T-helper 2 cell treated with Interferon-gamma antibody and Interleukin-4, amounts not matched to agents 5 μg/mL and 100 μg/mL, for 36 hours (primary cell): ENCODE results near the gene SEPTIN12.

Source experiments
- DNase-seq: peaks from one replicate; pipeline ENCODE4 v3.0.0; 2021; ENCODE audit warnings: low spot score
- H3K27ac Mint-ChIP-seq: one replicate; pipeline ENCODE4 v1.8.0; 2021; ENCODE audit warnings: mild to moderate bottlenecking, mixed read lengths
- H3K27me3 Mint-ChIP-seq: one replicate; pipeline ENCODE4 v1.8.0; 2021; ENCODE audit warnings: low read depth, mixed read lengths
- H3K36me3 Mint-ChIP-seq: one replicate; pipeline ENCODE4 v1.8.0; 2021; ENCODE audit warnings: low read depth, mixed read lengths
- H3K4me1 Mint-ChIP-seq: one replicate; pipeline ENCODE4 v1.8.0; 2021; ENCODE audit warnings: low read depth, mixed read lengths
- H3K4me3 Mint-ChIP-seq: one replicate; pipeline ENCODE4 v1.8.0; 2022; ENCODE audit warnings: mild to moderate bottlenecking, moderate library complexity, mixed read lengths
- H3K9me3 Mint-ChIP-seq: one replicate; pipeline ENCODE4 v1.8.0; 2021; ENCODE audit warnings: mixed read lengths

Gene SEPTIN12

GRCh38 chr16:4765511-4766474, 22.4 kb downstream of the SEPTIN12 start:
- no peak for DNase-seq
- H3K27me3 Mint-ChIP-seq: no peaks in the 10 kb centered on the region
- no peaks in the 10 kb centered on the region for H3K9me3 Mint-ChIP-seq
- peak overlapping the region; percentile 86 for H3K27ac Mint-ChIP-seq
- H3K4me1 Mint-ChIP-seq: peaks cover 13% of the 10 kb centered on the region
- H3K36me3 Mint-ChIP-seq: peaks cover 15% of the 10 kb centered on the region
- H3K4me3 Mint-ChIP-seq: peak overlapping the region; percentile 89

DNA sequence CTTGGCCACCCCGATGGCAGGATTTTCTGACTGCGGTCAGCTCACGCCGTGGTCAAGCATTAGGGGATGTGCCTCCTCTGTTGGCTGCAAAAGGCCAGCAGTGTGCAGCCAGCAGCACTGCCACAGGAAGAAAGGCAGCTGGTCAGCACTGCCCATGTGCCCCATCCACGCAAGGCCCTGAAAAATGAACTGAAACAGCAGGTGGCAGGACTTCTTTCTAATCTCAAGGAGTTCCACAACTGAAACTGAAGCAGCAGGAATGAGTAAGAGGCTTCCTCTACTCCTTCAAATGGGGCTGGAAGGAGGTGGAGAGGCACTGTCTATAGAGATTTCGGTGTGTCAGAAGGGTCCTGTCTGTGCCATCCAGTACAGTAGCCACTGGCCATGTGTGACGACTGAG, 24.4 kb downstream of the SEPTIN12 start:
- no peak overlapping the region for H3K4me3 Mint-ChIP-seq
- no peaks in the 10 kb centered on the region for H3K27me3 Mint-ChIP-seq
- H3K4me1 Mint-ChIP-seq: peaks cover 13% of the 10 kb centered on the region
- H3K9me3 Mint-ChIP-seq: no peaks in the 10 kb centered on the region
- DNase-seq: no peak
- peaks cover 29% of the 10 kb centered on the region for H3K36me3 Mint-ChIP-seq
- no peak overlapping the region for H3K27ac Mint-ChIP-seq

DNA sequence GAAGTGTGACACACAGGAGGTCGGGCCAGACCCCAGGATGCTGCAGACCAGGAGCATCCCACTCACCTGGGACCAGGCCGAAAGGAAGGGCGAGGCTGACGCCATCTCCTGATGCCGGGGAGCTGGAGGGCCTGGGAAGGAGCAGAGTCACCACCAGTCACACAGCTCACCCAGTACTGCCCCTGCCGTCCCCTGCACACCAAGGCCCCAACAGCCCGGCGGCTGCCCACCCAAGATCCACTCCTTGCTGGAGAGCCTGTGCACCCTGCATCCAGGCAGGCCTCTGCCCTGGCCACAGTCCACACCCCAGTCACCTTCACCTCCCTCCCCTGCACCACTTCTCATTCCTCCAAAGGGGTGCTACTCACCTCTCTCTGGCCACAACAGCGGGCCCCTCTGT, 25.9 kb downstream of the SEPTIN12 start:
- H3K9me3 Mint-ChIP-seq: no peaks in the 10 kb centered on the region
- peaks cover 9% of the 10 kb centered on the region for H3K4me1 Mint-ChIP-seq
- peaks cover 36% of the 10 kb centered on the region for H3K36me3 Mint-ChIP-seq
- DNase-seq: no peak
- H3K27ac Mint-ChIP-seq: no peak overlapping the region
- H3K4me3 Mint-ChIP-seq: no peak overlapping the region
- H3K27me3 Mint-ChIP-seq: no peaks in the 10 kb centered on the region

DNA sequence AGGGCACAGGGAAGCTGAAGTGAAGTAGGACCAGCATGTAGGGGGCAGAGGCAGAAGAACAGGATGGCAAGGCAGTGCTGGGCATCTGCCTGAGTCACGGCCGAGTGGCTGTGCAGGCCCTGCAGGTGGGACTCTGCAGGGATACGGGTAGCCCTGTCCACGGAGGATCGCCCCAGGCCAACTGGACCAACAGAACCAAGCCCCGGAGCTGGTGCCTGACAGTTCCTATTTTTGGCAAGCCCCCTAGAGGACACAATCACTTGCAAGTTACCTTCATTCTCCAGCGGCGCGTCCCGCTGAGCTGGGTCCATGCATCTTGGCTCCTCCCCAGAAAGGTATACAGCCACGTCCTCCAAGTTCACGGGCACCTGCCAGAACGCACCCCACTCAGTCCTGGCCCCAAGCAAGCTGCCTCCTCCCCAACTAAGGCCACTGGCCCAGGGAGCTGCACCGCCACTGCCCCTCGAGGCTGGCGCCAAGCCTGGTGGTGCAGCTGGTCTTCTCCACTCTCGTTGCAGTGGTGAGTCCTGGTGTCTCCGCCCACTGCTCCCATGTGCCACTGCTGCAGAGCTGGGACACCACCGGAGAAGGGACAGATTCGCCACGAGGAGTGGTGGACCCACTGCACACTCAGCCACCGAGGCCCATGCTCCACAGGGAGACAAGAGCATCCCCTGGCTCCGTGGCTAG, 27.8 kb downstream of the SEPTIN12 start:
- Mint-ChIP-seq H3K9me3 (peaks cover 4% of the 10 kb centered on the region), H3K27ac (no peak overlapping the region), H3K36me3 (peaks cover 47% of the 10 kb centered on the region)

GRCh38 chr16:4755687-4756086, 32.5 kb downstream of the SEPTIN12 start:
- Mint-ChIP-seq H3K27ac (no peak overlapping the region), H3K36me3 (peaks cover 45% of the 10 kb centered on the region), H3K4me1 (no peaks in the 10 kb centered on the region), H3K9me3 (peaks cover 4% of the 10 kb centered on the region), H3K27me3 (no peaks in the 10 kb centered on the region), H3K4me3 (no peak overlapping the region)
- DNase-seq: no peak

More for the DNA sequence above, 27.8 kb downstream of the SEPTIN12 start:
- Mint-ChIP-seq H3K27me3 (no peaks in the 10 kb centered on the region), H3K4me1 (no peaks in the 10 kb centered on the region), H3K4me3 (no peak overlapping the region)
- DNase-seq: no peak

- no peak overlapping the region for H3K27ac Mint-ChIP-seq
- no peaks in the 10 kb centered on the region for H3K27me3 Mint-ChIP-seq
- peaks cover 4% of the 10 kb centered on the region for H3K9me3 Mint-ChIP-seq
- no peak overlapping the region for H3K4me3 Mint-ChIP-seq
- no peak for DNase-seq
- no peaks in the 10 kb centered on the region for H3K4me1 Mint-ChIP-seq
- peaks cover 39% of the 10 kb centered on the region for H3K36me3 Mint-ChIP-seq
These were observed 33.3 kb downstream of the SEPTIN12 start for GRCh38 chr16:4754865-4755264.

GRCh38 chr16:4753227-4753626, 34.9 kb downstream of the SEPTIN12 start:
- Mint-ChIP-seq H3K9me3 (peaks cover 4% of the 10 kb centered on the region), H3K36me3 (peaks cover 27% of the 10 kb centered on the region), H3K27me3 (no peaks in the 10 kb centered on the region), H3K4me3 (no peak overlapping the region), H3K27ac (no peak overlapping the region), H3K4me1 (no peaks in the 10 kb centered on the region)
- no peak for DNase-seq

DNA sequence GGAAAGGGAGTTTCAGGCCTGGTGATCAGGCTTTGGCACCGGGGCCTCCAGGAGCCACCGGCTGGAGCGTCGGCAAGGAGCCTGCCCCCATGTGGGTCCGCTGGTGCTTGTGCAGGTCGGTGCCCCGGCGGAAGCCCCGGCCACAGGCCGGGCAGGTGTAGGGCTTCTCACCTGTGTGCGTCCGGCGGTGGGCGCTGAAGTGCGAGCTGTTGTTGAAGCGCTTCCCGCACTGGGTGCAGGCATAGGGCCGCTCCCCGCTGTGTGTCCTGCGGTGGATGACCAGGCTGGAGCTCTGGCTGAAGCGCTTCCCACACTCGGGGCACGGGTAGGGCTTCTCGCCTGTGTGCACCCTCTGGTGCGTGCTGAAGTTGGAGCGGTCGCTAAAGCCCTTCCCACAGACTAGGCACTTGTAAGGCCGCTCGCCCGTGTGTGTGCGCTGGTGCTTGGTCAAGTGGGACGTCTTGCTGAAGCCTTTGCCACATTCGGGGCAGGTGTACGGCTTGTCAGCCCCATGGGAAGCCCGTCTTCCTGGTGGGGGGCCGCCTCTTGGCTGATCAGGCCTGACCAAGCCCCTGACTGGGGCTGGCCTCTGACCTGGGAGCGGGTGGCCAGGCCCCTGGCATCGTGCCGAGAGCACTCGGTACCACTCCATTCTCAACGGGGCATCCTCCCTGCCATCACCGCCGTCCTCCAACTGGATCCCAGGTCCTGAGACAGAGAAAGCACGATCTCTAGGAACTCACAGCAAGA, 35.6 kb downstream of the SEPTIN12 start:
- Mint-ChIP-seq H3K27ac (no peak overlapping the region), H3K36me3 (peaks cover 25% of the 10 kb centered on the region), H3K4me1 (peaks cover 6% of the 10 kb centered on the region), H3K4me3 (no peak overlapping the region), H3K27me3 (no peaks in the 10 kb centered on the region), H3K9me3 (peaks cover 4% of the 10 kb centered on the region)
- DNase-seq: no peak

DNA sequence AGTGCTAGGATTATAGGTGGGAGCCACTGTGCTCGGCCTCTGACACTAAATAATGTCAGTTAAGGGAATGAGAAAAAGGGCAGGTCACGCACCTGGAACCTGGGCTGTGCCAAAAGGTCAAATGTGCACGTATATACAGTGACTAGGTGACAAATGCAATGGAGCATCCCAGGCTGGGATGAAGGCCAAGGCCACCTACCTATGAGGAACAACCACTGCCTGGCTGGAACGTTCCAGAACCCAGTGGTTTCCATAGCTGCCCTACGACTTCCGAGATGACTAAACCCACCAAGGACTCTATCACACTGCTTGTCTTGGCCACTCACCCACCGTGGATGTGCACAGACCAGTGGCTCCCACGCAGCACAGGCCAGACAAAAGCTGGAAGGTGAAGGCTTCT, 37.2 kb downstream of the SEPTIN12 start:
- H3K27me3 Mint-ChIP-seq: no peaks in the 10 kb centered on the region
- no peak for DNase-seq
- peaks cover 19% of the 10 kb centered on the region for H3K36me3 Mint-ChIP-seq
- peaks cover 4% of the 10 kb centered on the region for H3K9me3 Mint-ChIP-seq
- no peak overlapping the region for H3K4me3 Mint-ChIP-seq
- H3K4me1 Mint-ChIP-seq: peaks cover 7% of the 10 kb centered on the region
- no peak overlapping the region for H3K27ac Mint-ChIP-seq

DNA sequence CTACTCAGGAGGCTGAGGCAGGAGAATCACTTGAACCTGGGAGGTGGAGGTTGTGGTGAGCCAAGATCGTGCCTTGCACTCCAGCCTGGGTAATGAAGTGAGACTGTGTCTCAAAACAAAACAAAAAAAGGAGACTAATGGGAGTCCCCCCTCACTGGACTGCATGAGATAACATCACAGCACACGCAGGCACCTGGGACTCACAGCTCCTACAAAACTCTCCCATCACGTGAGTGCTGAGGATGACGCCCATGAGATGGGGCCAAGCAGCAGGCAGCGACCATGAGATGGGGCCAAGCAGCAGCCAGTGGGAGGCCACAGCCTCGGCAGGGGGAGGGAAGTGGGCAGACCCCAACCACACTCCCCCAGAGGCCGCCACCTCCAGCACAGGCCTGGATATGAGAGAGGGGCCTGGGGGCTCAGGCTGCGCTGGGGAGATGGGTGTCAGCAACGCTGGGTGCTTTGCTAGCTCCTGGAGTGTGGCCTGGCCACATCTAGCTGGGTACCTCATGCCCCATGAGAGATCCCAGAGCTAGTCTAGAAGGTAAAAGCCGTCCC, 38.4 kb downstream of the SEPTIN12 start:
- H3K27me3 Mint-ChIP-seq: no peaks in the 10 kb centered on the region
- no peak overlapping the region for H3K4me3 Mint-ChIP-seq
- no peak for DNase-seq
- peaks cover 10% of the 10 kb centered on the region for H3K36me3 Mint-ChIP-seq
- H3K27ac Mint-ChIP-seq: no peak overlapping the region
- no peaks in the 10 kb centered on the region for H3K9me3 Mint-ChIP-seq
- peaks cover 7% of the 10 kb centered on the region for H3K4me1 Mint-ChIP-seq

GRCh38 chr16:4748682-4749411, 39.3 kb downstream of the SEPTIN12 start:
- no peak overlapping the region for H3K4me3 Mint-ChIP-seq
- H3K27ac Mint-ChIP-seq: peak overlapping the region; percentile 15
- H3K36me3 Mint-ChIP-seq: peaks cover 6% of the 10 kb centered on the region
- DNase-seq: no peak
- H3K27me3 Mint-ChIP-seq: no peaks in the 10 kb centered on the region
- no peaks in the 10 kb centered on the region for H3K9me3 Mint-ChIP-seq
- H3K4me1 Mint-ChIP-seq: peaks cover 7% of the 10 kb centered on the region

DNA sequence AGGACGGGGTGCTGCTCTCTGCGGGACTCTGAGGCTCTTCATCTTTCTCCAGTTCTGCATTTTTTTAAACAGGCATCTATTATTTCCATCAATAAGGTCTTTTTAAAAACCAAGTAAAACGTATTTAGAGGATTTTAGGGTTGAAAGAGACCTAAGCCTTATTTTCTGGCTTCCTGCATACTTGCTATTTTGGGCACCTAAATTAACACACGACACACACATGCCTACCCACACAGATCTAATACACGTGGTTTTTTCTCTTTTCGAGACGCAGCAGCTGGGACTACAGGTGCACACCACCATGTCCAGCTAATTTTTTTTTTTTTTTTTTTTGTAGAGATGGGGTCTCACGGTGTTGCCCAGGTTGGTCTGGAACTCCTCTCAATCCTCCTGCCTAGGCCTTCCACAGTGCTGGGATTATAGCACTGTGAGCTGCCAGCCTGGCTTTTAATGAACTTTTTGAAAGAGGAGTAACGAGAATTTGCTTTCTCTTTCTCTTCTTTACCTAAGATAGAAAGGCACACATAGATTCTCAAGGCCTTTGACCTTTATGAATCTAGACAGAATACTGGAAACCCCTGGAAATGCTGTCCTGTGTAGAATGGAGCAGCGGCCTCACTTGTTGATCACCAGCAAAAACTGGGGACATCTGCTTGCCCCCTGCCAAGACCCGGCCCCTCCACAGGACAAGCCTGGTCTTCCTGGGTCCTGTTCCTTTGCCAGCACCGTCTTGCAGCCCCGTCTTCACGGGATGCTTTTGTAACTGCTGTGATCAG, 40.1 kb downstream of the SEPTIN12 start:
- DNase-seq: no peak
- Mint-ChIP-seq H3K27me3 (no peaks in the 10 kb centered on the region), H3K36me3 (peaks cover 3% of the 10 kb centered on the region), H3K4me1 (peaks cover 11% of the 10 kb centered on the region), H3K9me3 (no peaks in the 10 kb centered on the region), H3K27ac (peak overlapping the region; percentile 60), H3K4me3 (peak overlapping the region; percentile 15)
